Measurements from ENCODE around the gene CALHM6.

CALHM6 gene

GRCh38 chr6:116461331-116461931 lies at the start of gene CALHM6:
TSS of gene CALHM6 (plus strand) at chr6:116461375. CDS start at chr6:116461930, 555 bp downstream.
- DNase-seq, result no peak

- no peak for DNase-seq
Observed at GRCh38 chr6:116412270-116412669, 48.9 kb upstream of the CALHM6 start.

GRCh38 chr6:116413357-116413756 lies 47.8 kb upstream of the CALHM6 start:
- no peak for DNase-seq

GRCh38 chr6:116417661-116418060 lies 43.5 kb upstream of the CALHM6 start:
- DNase-seq, result no peak

- DNase-seq, result no peak
Observed at GRCh38 chr6:116419069-116419786, 41.9 kb upstream of the CALHM6 start.

- no peak for DNase-seq
Observed at GRCh38 chr6:116420341-116420740, 40.8 kb upstream of the CALHM6 start.

- DNase-seq, result no peak
Observed at GRCh38 chr6:116422238-116422637, 38.9 kb upstream of the CALHM6 start.

GRCh38 chr6:116424001-116424400 lies 37.2 kb upstream of the CALHM6 start:
- DNase-seq, result no peak

- no peak for DNase-seq
Observed at GRCh38 chr6:116426551-116426950, 34.6 kb upstream of the CALHM6 start.

GRCh38 chr6:116429111-116429510 lies 32.1 kb upstream of the CALHM6 start:
- DNase-seq, result no peak

GRCh38 chr6:116430860-116431259 lies 30.3 kb upstream of the CALHM6 start:
- DNase-seq, result no peak

GRCh38 chr6:116431964-116432595 lies 29.1 kb upstream of the CALHM6 start:
- DNase-seq, result no peak

GRCh38 chr6:116433206-116433712 lies 27.9 kb upstream of the CALHM6 start:
- no peak for DNase-seq

- no peak for DNase-seq
Observed at GRCh38 chr6:116434056-116434725, 27.0 kb upstream of the CALHM6 start.

GRCh38 chr6:116436586-116436985 lies 24.6 kb upstream of the CALHM6 start:
- no peak for DNase-seq

GRCh38 chr6:116437656-116438055 lies 23.5 kb upstream of the CALHM6 start:
- DNase-seq, result no peak

- DNase-seq, result no peak
Observed at GRCh38 chr6:116438590-116439448, 22.4 kb upstream of the CALHM6 start.

- no peak for DNase-seq
Observed at GRCh38 chr6:116439522-116440051, 21.6 kb upstream of the CALHM6 start.

- DNase-seq, result no peak
Observed at GRCh38 chr6:116443105-116443504, 18.1 kb upstream of the CALHM6 start.

GRCh38 chr6:116444092-116444491 lies 17.1 kb upstream of the CALHM6 start:
- DNase-seq, result no peak

- DNase-seq, result no peak
Observed at GRCh38 chr6:116444575-116444974, 16.6 kb upstream of the CALHM6 start.

GRCh38 chr6:116445102-116445501 lies 16.1 kb upstream of the CALHM6 start:
- no peak for DNase-seq
